K562 (cell line): ENCODE results near the gene ABHD8. TPM values are rescaled to one million over a fixed set of nuclear protein-coding genes. Genes with fewer than 3 reads are reported as not detected.

Source experiments
- BMI1 ChIP-seq: fragments of 150-350 bp; IDR thresholded peaks from 2 replicates; pipeline ENCODE4 v1.6.1; 2014; ENCODE audit warnings: low read length
- HBP1 ChIP-seq: fragments of 450-650 bp; formaldehyde crosslinking; IDR thresholded peaks from 2 replicates; pipeline ENCODE4 v1.4.0; 2022; ENCODE audit warnings: missing genetic modification characterization
- KAT7 ChIP-seq: sonication (generic); formaldehyde crosslinking; IDR thresholded peaks from 2 replicates; pipeline ENCODE4 v1.8.0; 2022; ENCODE audit warnings: missing genetic modification reagents, mild to moderate bottlenecking, borderline replicate concordance
- MED1 ChIP-seq: sonication (generic); formaldehyde crosslinking; IDR thresholded peaks from 2 replicates; pipeline ENCODE4 v1.8.1; 2023; ENCODE audit warnings: missing genetic modification reagents, borderline replicate concordance
- NRF1 ChIP-seq, 2 experiments: fragments of 450-650 bp; IDR thresholded peaks in 1 of 2; conservative IDR thresholded peaks in 1 of 2; 2 replicates each; pipeline ENCODE4 v1.6.1; 2014; ENCODE audit warnings: mild to moderate bottlenecking in 2 of 2
- SREBF1 ChIP-seq: fragments of 150-350 bp; IDR thresholded peaks from 2 replicates; pipeline ENCODE4 v1.6.1; 2014; ENCODE audit warnings: antibody characterized with exemption, low read depth, low read length, borderline replicate concordance
- TRIM24 ChIP-seq, 2 experiments: fragments of 450-650 bp; IDR thresholded peaks; 2 replicates each; pipeline ENCODE4 v1.6.1; 2016
- ZBTB40 ChIP-seq, 2 experiments: fragments of 450-650 bp in 1 of 2; sonication (generic) in 1 of 2; formaldehyde crosslinking in 1 of 2; IDR thresholded peaks; 2 replicates each; pipeline versions ENCODE4 v1.7.1 to v1.9.0; 2016 to 2022; ENCODE audit warnings: inconsistent platforms in 1 of 2, mild to moderate bottlenecking in 1 of 2, missing genetic modification reagents in 1 of 2
- ZNF253 ChIP-seq: fragments of 250-450 bp; sonication (Bioruptor Pico); conservative IDR thresholded peaks from 2 replicates; pipeline ENCODE4 v1.6.1; 2021; ENCODE audit warnings: mild to moderate bottlenecking
- ZNF609 ChIP-seq: sonication (generic); formaldehyde crosslinking; IDR thresholded peaks from 2 replicates; pipeline ENCODE4 v1.8.1; 2023; ENCODE audit warnings: missing genetic modification reagents, mild to moderate bottlenecking, borderline replicate concordance
- polyA plus RNA-seq, 8 experiments: library from polyadenylated mRNA; depleted of rRNA in 4 of 8; stranded (reverse) in 5 of 8; unstranded in 3 of 8; fragments of >200 nt; fragmentation: Nextera tagmentation in 2 of 8; fragmentation: Illumina TruSeq in 1 of 8; extraction: Ambion mirVana in 2 of 8; extraction: Trizol in 1 of 8; gene quantifications; 2 replicates each; pipeline versions ENCODE4 v1.2.1 to v1.2.3, GENCODE V29; 2011 to 2014; ENCODE audit warnings: inconsistent platforms in 1 of 8, missing spikeins in 1 of 8
- total RNA-seq, 7 experiments: library from RNA; depleted of rRNA in 6 of 7; stranded (reverse); fragments of >200 nt in 6 of 7; fragmentation: Illumina TruSeq in 2 of 7; extraction: Trizol in 2 of 7; gene quantifications; 2 replicates each; pipeline versions ENCODE4 v1.2.1 to v1.2.3, GENCODE V29; 2011 to 2021; ENCODE audit warnings: low replicate concordance in 1 of 7

ABHD8 gene
- total and polyA plus RNA-seq, 9 of the 15 experiments (the other 6 are each of a cell fraction or from before 2014, with no cell fraction given): 0.04 to 6.6 (median 2.0) TPM; not detected in 1

GRCh38 chr19:17334414-17335409 is 31.5 kb upstream of the ABHD8 start, which contains the start of gene ANO8 (continued):
- TF ChIP-seq ZBTB40 (IDR thresholded peaks at IDR 0.05) (peak; percentile 64), ZBTB40 (CRISPR knock-in tag; IDR thresholded peaks at IDR 0.05) (no peak), NRF1 (conservative IDR thresholded peaks at IDR 0.05 in 1 of 2, IDR thresholded peaks at IDR 0.05 in 1 of 2) (peak; percentile 70 to 77), SREBF1 (0 out of 2 replicates have a peak, but pooled peaks have one; percentile 28), ZNF253 (CRISPR knock-in tag) (no peak), ZNF609 (peak; percentile 59; the same call in 1 of the 2 replicates), MED1 (CRISPR knock-in tag) (no peak), BMI1 (no peak), TRIM24 (IDR thresholded peaks at IDR 0.05) (no peak), KAT7 (CRISPR knock-in tag) (peak; percentile 89; the same call in 1 of the 2 replicates), HBP1 (no peak)
